ENCODE measurements around the gene KIFC3. TPM values are rescaled to one million over a fixed set of nuclear protein-coding genes. Genes with fewer than 3 reads are reported as not detected.

Gene KIFC3
- total and polyA plus RNA-seq, 2 donors (not counting 1 experiment from before 2014, with no cell fraction given) = 13.8 to 44.9 TPM

GRCh38 chr16:57794849-57795430 lies 7.4 kb downstream of the KIFC3 start:
- Histone ChIP-seq H3K27me3 (ENCODE audit: control insufficient read depth, insufficient read depth, low read length) (no peaks in the 10 kb centered on the region), H3K9me3 (ENCODE audit: control insufficient read depth, insufficient read depth, low read depth, low read length) (no peaks in the 10 kb centered on the region), H4K20me1 (ENCODE audit: control insufficient read depth, extremely low read depth, insufficient read depth, low read length) (no peaks in the 10 kb centered on the region), H3K9ac (ENCODE audit: insufficient read depth, low read length) (no peak overlapping the region), H3K4me1 (ENCODE audit: control insufficient read depth, extremely low read depth, insufficient read depth, low read length) (peaks cover 4% of the 10 kb centered on the region), H3K27ac (ENCODE audit: insufficient read depth, low read length) (no peak overlapping the region), H2AFZ (ENCODE audit: low read length) (no peak overlapping the region), H3K36me3 (ENCODE audit: control insufficient read depth, insufficient read depth, low read length) (peaks cover 16% of the 10 kb centered on the region), H3K4me2 (ENCODE audit: extremely low read depth, insufficient read depth, low read length) (no peak overlapping the region), H3K79me2 (ENCODE audit: control insufficient read depth, insufficient read depth, low read length) (peaks cover 18% of the 10 kb centered on the region), H3K4me3 (replicated peaks in 1 of 4; ENCODE audit: control extremely low read depth in 1 of 4, insufficient read depth in 1 of 4, low read depth in 3 of 4, low read length in 4 of 4) (no peak overlapping the region)
- DNase-seq (ENCODE audit: low read depth in 2 of 2) = no peak
- TF ChIP-seq CTCF (conservative IDR thresholded peaks at IDR 0.05 in 1 of 2, IDR thresholded peaks at IDR 0.05 in 1 of 2; ENCODE audit: low read depth in 1 of 2, low read length in 2 of 2) (no peak), EZH2 (IDR thresholded peaks at IDR 0.05; ENCODE audit: low read length, missing control alignments) (no peak)

DNA sequence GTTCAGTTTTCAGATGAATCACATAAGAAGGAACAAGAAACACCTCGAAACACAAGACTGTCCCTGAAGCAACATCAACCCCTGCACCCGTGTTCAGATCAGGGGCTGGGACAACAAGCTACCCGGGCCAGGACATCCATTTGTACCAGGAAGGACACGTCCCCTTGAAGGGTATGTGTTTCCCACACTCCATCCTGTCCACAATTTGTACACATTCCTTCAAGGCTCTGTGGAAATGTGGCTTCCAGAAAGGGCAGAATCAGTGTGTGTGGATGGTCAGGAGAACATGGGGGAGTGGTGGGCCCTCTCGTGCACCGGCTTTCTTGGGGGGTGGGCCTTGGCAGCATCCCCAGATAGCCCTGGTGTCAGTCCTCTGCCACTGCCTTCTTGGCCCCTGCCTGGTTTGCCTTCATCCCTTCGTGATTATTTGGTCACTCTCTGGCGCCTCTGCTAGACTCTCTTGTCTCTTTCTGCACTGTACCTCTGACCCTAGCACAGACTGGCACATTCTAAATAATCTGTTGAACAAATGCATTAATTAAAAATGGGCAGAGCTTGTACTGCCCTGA lies 10.3 kb downstream of the KIFC3 start:
- no peak for TF ChIP-seq EZH2 (IDR thresholded peaks at IDR 0.05; ENCODE audit: low read length, missing control alignments)
- no peak for TF ChIP-seq CTCF (conservative IDR thresholded peaks at IDR 0.05 in 1 of 2, IDR thresholded peaks at IDR 0.05 in 1 of 2; ENCODE audit: low read depth in 1 of 2, low read length in 2 of 2)
- Histone ChIP-seq H3K79me2 (ENCODE audit: control insufficient read depth, insufficient read depth, low read length) (peaks cover 3% of the 10 kb centered on the region), H3K4me3 (replicated peaks in 1 of 4; ENCODE audit: control extremely low read depth in 1 of 4, insufficient read depth in 1 of 4, low read depth in 3 of 4, low read length in 4 of 4) (no peak overlapping the region), H3K36me3 (ENCODE audit: control insufficient read depth, insufficient read depth, low read length) (peaks cover 12% of the 10 kb centered on the region), H4K20me1 (ENCODE audit: control insufficient read depth, extremely low read depth, insufficient read depth, low read length) (no peaks in the 10 kb centered on the region), H3K9me3 (ENCODE audit: control insufficient read depth, insufficient read depth, low read depth, low read length) (no peaks in the 10 kb centered on the region), H2AFZ (ENCODE audit: low read length) (no peak overlapping the region), H3K4me1 (ENCODE audit: control insufficient read depth, extremely low read depth, insufficient read depth, low read length) (peaks cover 4% of the 10 kb centered on the region), H3K27ac (ENCODE audit: insufficient read depth, low read length) (no peak overlapping the region), H3K9ac (ENCODE audit: insufficient read depth, low read length) (no peak overlapping the region), H3K4me2 (ENCODE audit: extremely low read depth, insufficient read depth, low read length) (no peak overlapping the region), H3K27me3 (ENCODE audit: control insufficient read depth, insufficient read depth, low read length) (no peaks in the 10 kb centered on the region)
- DNase-seq (ENCODE audit: low read depth in 2 of 2) = no peak

GRCh38 chr16:57791195-57791892 lies 10.9 kb downstream of the KIFC3 start:
- H3K4me1 ChIP-seq (ENCODE audit: control insufficient read depth, extremely low read depth, insufficient read depth, low read length) = peaks cover 10% of the 10 kb centered on the region
- H3K36me3 ChIP-seq (ENCODE audit: control insufficient read depth, insufficient read depth, low read length) = peaks cover 10% of the 10 kb centered on the region
- peak in 1 of 2 donors; percentile 31 for DNase-seq (ENCODE audit: low read depth in 2 of 2)
- no peaks in the 10 kb centered on the region for H3K9me3 ChIP-seq (ENCODE audit: control insufficient read depth, insufficient read depth, low read depth, low read length)
- no peaks in the 10 kb centered on the region for H4K20me1 ChIP-seq (ENCODE audit: control insufficient read depth, extremely low read depth, insufficient read depth, low read length)
- no peak overlapping the region for H2AFZ ChIP-seq (ENCODE audit: low read length)
- peaks cover 2% of the 10 kb centered on the region for H3K79me2 ChIP-seq (ENCODE audit: control insufficient read depth, insufficient read depth, low read length)
- H3K4me2 ChIP-seq (ENCODE audit: extremely low read depth, insufficient read depth, low read length) = no peak overlapping the region
- H3K4me3 ChIP-seq (replicated peaks in 1 of 4; ENCODE audit: control extremely low read depth in 1 of 4, insufficient read depth in 1 of 4, low read depth in 3 of 4, low read length in 4 of 4) = no peak overlapping the region
- no peak overlapping the region for H3K27ac ChIP-seq (ENCODE audit: insufficient read depth, low read length)
- H3K27me3 ChIP-seq (ENCODE audit: control insufficient read depth, insufficient read depth, low read length) = no peaks in the 10 kb centered on the region
- TF ChIP-seq CTCF (conservative IDR thresholded peaks at IDR 0.05 in 1 of 2, IDR thresholded peaks at IDR 0.05 in 1 of 2; ENCODE audit: low read depth in 1 of 2, low read length in 2 of 2) = no peak
- TF ChIP-seq EZH2 (IDR thresholded peaks at IDR 0.05; ENCODE audit: low read length, missing control alignments) = no peak
- no peak overlapping the region for H3K9ac ChIP-seq (ENCODE audit: insufficient read depth, low read length)
